Dendritic cell treated with granulocyte-macrophage colony-stimulating factor and Interleukin-4, amounts not matched to agents 40 ng/mL and 50 ng/mL, for 4 days (primary cell): Measurements from ENCODE around the gene GPNMB.

ENCODE experiments used
- H3K27ac Mint-ChIP-seq: one replicate; pipeline ENCODE4 v1.8.0; 2022; ENCODE audit warnings: mild to moderate bottlenecking, mixed read lengths
- H3K27me3 Mint-ChIP-seq: one replicate; pipeline ENCODE4 v1.8.0; 2022; ENCODE audit warnings: mild to moderate bottlenecking, mixed read lengths
- H3K36me3 Mint-ChIP-seq: one replicate; pipeline ENCODE4 v1.8.0; 2022; ENCODE audit warnings: low read depth, mixed read lengths
- H3K4me1 Mint-ChIP-seq: one replicate; pipeline ENCODE4 v1.8.0; 2022; ENCODE audit warnings: low read depth, mixed read lengths
- H3K4me3 Mint-ChIP-seq: one replicate; pipeline ENCODE4 v1.8.0; 2022; ENCODE audit warnings: mild to moderate bottlenecking, moderate library complexity, mixed read lengths
- H3K9me3 Mint-ChIP-seq: one replicate; pipeline ENCODE4 v1.8.0; 2022; ENCODE audit warnings: mixed read lengths
- intact Hi-C: fragments of 100-400 bp; cut with micrococcal nuclease; formaldehyde crosslinking; loops from one replicate; pipeline ENCODE4 v1.15.0; 2022

Gene GPNMB

DNA sequence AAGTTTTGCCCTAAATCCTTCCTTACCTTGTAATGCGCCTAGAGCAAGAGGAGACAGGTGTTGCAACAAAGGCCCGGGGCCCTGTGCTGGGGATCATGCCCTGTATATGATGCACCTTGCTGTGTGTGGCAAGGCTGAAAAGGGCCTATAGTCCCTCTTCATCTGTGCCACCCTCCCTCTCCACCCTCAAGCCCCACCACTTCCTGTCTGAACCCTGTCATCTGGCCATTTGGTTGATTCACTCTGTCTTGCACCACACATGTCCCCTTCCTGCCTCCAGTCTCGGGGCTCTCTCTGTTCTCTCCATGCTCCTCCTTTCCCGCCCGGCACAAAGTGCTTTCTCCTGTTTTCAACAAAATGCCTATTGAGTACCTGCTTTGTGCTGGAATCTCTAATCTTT, 41.0 kb downstream of the GPNMB start:
- Mint-ChIP-seq H3K27ac (no peak overlapping the region), H3K27me3 (no peaks in the 10 kb centered on the region), H3K9me3 (peaks cover 9% of the 10 kb centered on the region), H3K4me3 (no peak overlapping the region), H3K36me3 (no peaks in the 10 kb centered on the region), H3K4me1 (peaks cover 6% of the 10 kb centered on the region)
- intact Hi-C loops = no loop called here

- peaks cover 4% of the 10 kb centered on the region for H3K9me3 Mint-ChIP-seq
- no peak overlapping the region for H3K27ac Mint-ChIP-seq
- peaks cover 6% of the 10 kb centered on the region for H3K4me1 Mint-ChIP-seq
- no peaks in the 10 kb centered on the region for H3K36me3 Mint-ChIP-seq
- no peaks in the 10 kb centered on the region for H3K27me3 Mint-ChIP-seq
- H3K4me3 Mint-ChIP-seq = no peak overlapping the region
- intact Hi-C loops = no loop called here
These were observed 44.4 kb downstream of the GPNMB start for GRCh38 chr7:23290993-23291392.

- intact Hi-C loops = no loop called here
These were observed 45.5 kb downstream of the GPNMB start for GRCh38 chr7:23291957-23292560.

GRCh38 chr7:23292623-23293022, 46.0 kb downstream of the GPNMB start:
- H3K27me3 Mint-ChIP-seq = no peaks in the 10 kb centered on the region
- peaks cover 4% of the 10 kb centered on the region for H3K4me1 Mint-ChIP-seq
- no peak overlapping the region for H3K27ac Mint-ChIP-seq
- H3K9me3 Mint-ChIP-seq = no peaks in the 10 kb centered on the region
- H3K4me3 Mint-ChIP-seq = no peak overlapping the region
- H3K36me3 Mint-ChIP-seq = no peaks in the 10 kb centered on the region
- intact Hi-C loops = no loop called here

More at GRCh38 chr7:23291957-23292560, 45.5 kb downstream of the GPNMB start:
- Mint-ChIP-seq H3K27ac (no peak overlapping the region), H3K36me3 (no peaks in the 10 kb centered on the region), H3K4me1 (peaks cover 6% of the 10 kb centered on the region), H3K4me3 (no peak overlapping the region), H3K9me3 (no peaks in the 10 kb centered on the region), H3K27me3 (no peaks in the 10 kb centered on the region)

DNA sequence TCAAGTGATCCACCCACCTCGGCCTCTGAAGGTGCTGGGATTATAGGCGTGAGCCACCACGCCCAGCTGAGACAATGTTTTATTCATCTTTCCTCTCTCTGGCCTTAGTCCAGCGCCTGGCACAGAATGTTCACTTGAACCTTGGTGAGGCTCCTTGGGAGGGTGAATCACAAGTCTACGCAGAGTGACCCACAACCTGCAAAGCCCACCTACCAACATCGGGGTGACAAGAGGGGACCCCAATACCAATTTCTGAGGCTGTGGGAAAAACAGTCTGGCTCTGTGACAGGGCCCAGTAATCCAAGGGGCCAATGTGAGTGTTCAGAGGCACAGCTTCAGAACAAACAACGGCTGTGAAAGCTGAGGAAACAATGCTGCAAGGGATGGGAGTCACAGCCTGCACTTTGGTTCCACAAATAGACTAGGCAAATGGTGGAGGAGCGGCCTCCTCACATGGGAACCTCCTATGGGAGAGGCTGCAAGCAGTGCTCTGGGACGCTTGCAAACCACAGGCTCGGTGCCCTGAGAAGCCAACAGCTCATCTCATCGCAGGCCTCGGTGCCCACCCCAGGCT, 47.0 kb downstream of the GPNMB start:
- Mint-ChIP-seq H3K4me3 (no peak overlapping the region), H3K27me3 (no peaks in the 10 kb centered on the region), H3K4me1 (no peaks in the 10 kb centered on the region), H3K36me3 (no peaks in the 10 kb centered on the region), H3K9me3 (no peaks in the 10 kb centered on the region), H3K27ac (no peak overlapping the region)
- intact Hi-C loops = no loop called here

GRCh38 chr7:23294549-23295400, 48.2 kb downstream of the GPNMB start:
- H3K36me3 Mint-ChIP-seq = peaks cover 7% of the 10 kb centered on the region
- H3K4me3 Mint-ChIP-seq = no peak overlapping the region
- intact Hi-C loops = loop anchor here (5.0 kb wide), 2 partner anchors 178 to 187 kb away; partner anchors contain the start of genes IGF2BP3 and KLHL7
- H3K4me1 Mint-ChIP-seq = peaks cover 5% of the 10 kb centered on the region
- no peaks in the 10 kb centered on the region for H3K27me3 Mint-ChIP-seq
- H3K27ac Mint-ChIP-seq = no peak overlapping the region
- no peaks in the 10 kb centered on the region for H3K9me3 Mint-ChIP-seq

DNA sequence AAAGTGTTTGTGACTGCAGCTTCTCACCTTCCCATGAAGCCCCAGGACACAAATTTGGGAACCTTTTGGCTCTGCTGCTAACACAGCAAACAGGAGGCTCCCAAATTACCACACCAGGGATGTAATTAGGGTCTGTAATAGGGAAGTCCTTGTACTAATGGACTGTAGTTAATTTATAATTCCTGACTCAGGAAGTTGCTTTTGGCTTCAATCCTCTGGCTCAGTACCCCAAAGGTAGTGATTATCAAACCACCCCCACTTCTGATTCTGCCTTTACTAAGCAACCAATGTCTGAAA, 48.8 kb downstream of the GPNMB start:
- Mint-ChIP-seq H3K27me3 (no peaks in the 10 kb centered on the region), H3K9me3 (no peaks in the 10 kb centered on the region), H3K27ac (no peak overlapping the region), H3K36me3 (peaks cover 7% of the 10 kb centered on the region), H3K4me1 (peaks cover 10% of the 10 kb centered on the region), H3K4me3 (no peak overlapping the region)
- intact Hi-C loops = loop anchor here (5.0 kb wide), 2 partner anchors 177 to 188 kb away; partner anchors contain the start of genes IGF2BP3 and KLHL7

DNA sequence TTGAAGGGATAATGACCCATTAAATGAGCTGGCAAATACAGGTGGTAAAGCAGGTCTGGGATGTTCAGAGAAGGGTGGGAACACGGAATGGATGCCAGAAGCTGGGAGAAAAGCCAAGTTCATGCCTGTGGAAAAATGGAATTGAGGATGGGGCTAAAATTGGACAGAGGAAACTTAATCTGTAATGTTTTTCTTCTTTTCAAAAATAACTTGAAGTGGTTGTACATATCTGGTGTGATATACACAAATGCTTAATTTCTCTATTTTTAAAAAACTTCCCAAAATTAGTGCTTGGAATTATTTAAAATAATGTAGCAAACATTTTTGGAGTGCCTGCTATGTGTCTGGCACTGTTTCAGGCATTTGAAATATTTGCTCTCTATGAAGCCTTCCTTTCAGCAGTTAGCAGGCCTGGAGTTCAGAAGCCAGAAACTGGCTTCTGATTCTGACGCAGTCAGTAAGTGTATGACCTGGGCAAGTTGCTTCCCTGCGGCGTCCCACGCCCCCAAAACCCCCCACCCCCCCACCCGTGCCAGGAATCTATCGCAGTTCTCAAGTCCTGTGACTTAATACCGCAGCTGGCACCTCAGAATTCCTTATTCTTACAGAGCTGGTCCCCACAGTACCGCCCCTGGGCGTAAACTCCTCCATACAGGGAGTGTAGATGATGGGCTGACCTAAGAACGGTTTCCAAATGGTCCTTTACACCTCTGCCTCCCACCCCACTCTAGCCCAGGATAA, 51.7 kb downstream of the GPNMB start:
- Mint-ChIP-seq H3K4me1 (peaks cover 30% of the 10 kb centered on the region), H3K27ac (peak overlapping the region; percentile 93), H3K4me3 (no peak overlapping the region), H3K36me3 (peaks cover 31% of the 10 kb centered on the region), H3K9me3 (no peaks in the 10 kb centered on the region), H3K27me3 (no peaks in the 10 kb centered on the region)
- intact Hi-C loops = loop anchor here (5.0 kb wide), 2 partner anchors 174 to 191 kb away; partner anchors contain the start of genes IGF2BP3 and KLHL7

- Mint-ChIP-seq H3K9me3 (no peaks in the 10 kb centered on the region), H3K27me3 (no peaks in the 10 kb centered on the region), H3K36me3 (peaks cover 37% of the 10 kb centered on the region), H3K4me1 (peaks cover 33% of the 10 kb centered on the region), H3K4me3 (peak within 1 kb of the TSS; percentile 89), H3K27ac (peak within 1 kb of the TSS; percentile 93)
- intact Hi-C loops = loop anchor here (1.0 to 5.0 kb wide), 3 partner anchors 117 to 192 kb away; partner anchors contain the start of genes IGF2BP3, KLHL7 and NUP42
These were observed 52.6 kb downstream of the GPNMB start, which contains the start of gene MALSU1 for GRCh38 chr7:23298885-23299769. Gene MALSU1 (plus strand): TSS chr7:23299339. CDS start chr7:23299353, 14 bp downstream.

GRCh38 chr7:23299770-23300300, 53.3 kb downstream of the GPNMB start:
- Mint-ChIP-seq H3K4me3 (peak overlapping the region; percentile 89), H3K4me1 (peaks cover 38% of the 10 kb centered on the region), H3K27me3 (no peaks in the 10 kb centered on the region), H3K36me3 (peaks cover 45% of the 10 kb centered on the region), H3K9me3 (no peaks in the 10 kb centered on the region), H3K27ac (peak overlapping the region; percentile 93)
- intact Hi-C loops = loop anchor here (1.0 to 5.0 kb wide), 3 partner anchors 118 to 193 kb away; partner anchors contain the start of genes IGF2BP3, KLHL7 and NUP42

- intact Hi-C loops = no loop called here
- no peak overlapping the region for H3K27ac Mint-ChIP-seq
These were observed 60.5 kb downstream of the GPNMB start for GRCh38 chr7:23306936-23307521.

GRCh38 chr7:23308754-23309153, 62.2 kb downstream of the GPNMB start:
- H3K36me3 Mint-ChIP-seq = peaks cover 68% of the 10 kb centered on the region
- H3K4me1 Mint-ChIP-seq = peaks cover 7% of the 10 kb centered on the region
- H3K27ac Mint-ChIP-seq = no peak overlapping the region
- no peaks in the 10 kb centered on the region for H3K9me3 Mint-ChIP-seq
- no peak overlapping the region for H3K4me3 Mint-ChIP-seq
- intact Hi-C loops = no loop called here
- no peaks in the 10 kb centered on the region for H3K27me3 Mint-ChIP-seq

More at GRCh38 chr7:23306936-23307521, 60.5 kb downstream of the GPNMB start:
- Mint-ChIP-seq H3K9me3 (no peaks in the 10 kb centered on the region), H3K36me3 (peaks cover 84% of the 10 kb centered on the region), H3K4me3 (no peak overlapping the region), H3K27me3 (no peaks in the 10 kb centered on the region), H3K4me1 (peaks cover 19% of the 10 kb centered on the region)
